Measurements from ENCODE around the gene CDCA4. TPM values are rescaled to one million over a fixed set of nuclear protein-coding genes. Genes with fewer than 3 reads are reported as not detected.

The CDCA4 gene
- total RNA-seq, 1 experiment from 2014 or later = 57.7 TPM

DNA sequence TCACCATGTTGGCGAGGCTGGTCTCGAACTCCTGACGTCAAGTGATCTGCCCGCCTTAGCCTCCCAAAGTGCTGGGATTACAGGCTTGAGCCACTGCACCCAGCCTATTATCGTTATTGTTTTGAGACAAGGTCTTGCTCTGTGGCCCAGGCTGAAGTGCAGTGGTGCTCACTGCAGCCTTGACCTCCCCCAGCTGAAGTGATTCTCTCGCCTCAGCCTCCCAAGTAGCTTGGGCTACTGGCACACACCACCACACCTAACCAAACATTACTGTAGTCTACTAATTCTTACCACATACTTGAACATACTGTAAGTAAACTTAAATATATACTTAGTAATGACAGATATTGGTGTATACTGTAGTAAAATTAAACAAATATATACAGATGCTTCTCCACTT, 4.5 kb upstream of the CDCA4 start:
- H3K23ac ChIP-seq (ENCODE audit: insufficient read length, low read depth, low read length) = no peak overlapping the region

More for the DNA sequence above, 4.5 kb upstream of the CDCA4 start:
- Histone ChIP-seq H3K4ac (ENCODE audit: low read depth, low read length) (no peak overlapping the region), H3T11ph (ENCODE audit: low read length) (no peak overlapping the region), H3K79me2 (ENCODE audit: insufficient read depth, low read length) (no peaks in the 10 kb centered on the region), H2AK5ac (ENCODE audit: insufficient read length, low read length) (no peak overlapping the region), H3K9me3 (ENCODE audit: control insufficient read depth, low read depth, low read length) (no peaks in the 10 kb centered on the region), H3K23me2 (ENCODE audit: insufficient read length, low read depth, low read length, poor library complexity, severe bottlenecking) (peaks cover 7% of the 10 kb centered on the region), H4K5ac (ENCODE audit: insufficient read length, low read depth, low read length) (no peak overlapping the region), H3K56ac (ENCODE audit: insufficient read length, low read depth, low read length) (no peak overlapping the region), H2AFZ (ENCODE audit: low read length) (no peak overlapping the region), H2BK5ac (ENCODE audit: insufficient read length, low read length) (no peak overlapping the region), H3K4me1 (ENCODE audit: insufficient read depth, low read length) (no peaks in the 10 kb centered on the region), H3K14ac (ENCODE audit: insufficient read depth, low read length) (no peak overlapping the region), H3K18ac (ENCODE audit: insufficient read length, low read depth, low read length) (no peak overlapping the region), H3K79me1 (ENCODE audit: insufficient read depth, low read depth, low read length, poor library complexity, severe bottlenecking) (no peaks in the 10 kb centered on the region), H3K27ac (ENCODE audit: insufficient read length, low read depth, low read length) (no peak overlapping the region), H4K8ac (replicated peaks; ENCODE audit: insufficient read length, low read depth, low read length) (no peak overlapping the region), H2BK20ac (ENCODE audit: low read depth, low read length, poor library complexity, severe bottlenecking) (no peak overlapping the region), H4K20me1 (ENCODE audit: control insufficient read depth, insufficient read depth, insufficient read length) (no peaks in the 10 kb centered on the region), H2BK12ac (ENCODE audit: insufficient read length, low read depth, low read length) (no peak overlapping the region), H2BK15ac (ENCODE audit: low read depth, low read length) (no peak overlapping the region), H2BK120ac (ENCODE audit: low read depth, low read length, poor library complexity, severe bottlenecking) (no peak overlapping the region), H3K4me2 (ENCODE audit: insufficient read depth, insufficient read length, low read length) (no peak overlapping the region), H4K91ac (ENCODE audit: insufficient read length, low read depth, low read length) (no peak overlapping the region), H3K27me3 (ENCODE audit: insufficient read depth, low read length) (no peaks in the 10 kb centered on the region), H3K9ac (ENCODE audit: extremely low read depth, insufficient read length, low read length) (no peak overlapping the region)
- no peak for DNase-seq
- Mint-ChIP-seq H3K27ac (no peak overlapping the region), H3K4me1 (peaks cover 16 to 17% of the 10 kb centered on the region in 2 experiments), H3K9me3 (peaks cover 0 to 3% of the 10 kb centered on the region in 2 experiments; a peak in 2 of 5 replicates), H3K36me3 (ENCODE audit: insufficient read depth in 1 of 3, low read depth in 3 of 3) (peaks cover 0 to 3% (median 0%) of the 10 kb centered on the region in 3 experiments; a peak in 2 of 7 replicates), H3K4me3 (no peak overlapping the region), H3K27me3 (ENCODE audit: low read depth) (peaks cover 21% of the 10 kb centered on the region)
- WGBS (ENCODE audit: extremely low coverage, insufficient read length, low lambda C conversion rate) = no CpG with 5 or more reads among the region's 6 CpGs
- no peak for TF ChIP-seq CTCF (conservative IDR thresholded peaks at IDR 0.05)
